ENCODE data around the gene FAP.

- TF ChIP-seq SIN3B (IDR thresholded peaks at IDR 0.05; ENCODE audit: low read depth) (no peak), ZNF239 (CRISPR knock-in tag; IDR thresholded peaks at IDR 0.05) (no peak), SMAD3 (CRISPR knock-in tag; conservative IDR thresholded peaks at IDR 0.05) (no peak), RBM15 (IDR thresholded peaks at IDR 0.05; ENCODE audit: insufficient read depth, low read length) (no peak), YY1 (IDR thresholded peaks at IDR 0.05; ENCODE audit: borderline replicate concordance in 1 of 3, control insufficient read depth in 1 of 3, extremely low read depth in 1 of 3, insufficient read depth in 3 of 3, insufficient read length in 1 of 3, insufficient replicate concordance in 2 of 3, low read depth in 1 of 3, low read length in 2 of 3) (no peak), EZH2 (IDR thresholded peaks at IDR 0.05; ENCODE audit: borderline replicate concordance, low read depth, low read length) (no peak), USF2 (CRISPR knock-in tag; IDR thresholded peaks at IDR 0.05) (no peak), ZNF23 (CRISPR knock-in tag; IDR thresholded peaks at IDR 0.05) (no peak)
These were observed 18.0 kb upstream of the FAP start for GRCh38 chr2:162261032-162261945.

Measured in K562 (cell line).